HG03354 (cell line): ENCODE data around the gene HERC4.
"Not testable (repeated sequence)": the region's sequence is repeated elsewhere in the genome, so short reads cannot be mapped to it uniquely, and the experiment has no call there.

Experiments
- ATAC-seq: cut with Tn5 transposase; IDR thresholded peaks from one replicate; pipeline ENCODE4 v1.9.1; 2021; ENCODE audit warnings: mild to moderate bottlenecking; ENCODE audit not compliant: unreplicated experiment, poor library complexity, severe bottlenecking

HERC4 gene

DNA sequence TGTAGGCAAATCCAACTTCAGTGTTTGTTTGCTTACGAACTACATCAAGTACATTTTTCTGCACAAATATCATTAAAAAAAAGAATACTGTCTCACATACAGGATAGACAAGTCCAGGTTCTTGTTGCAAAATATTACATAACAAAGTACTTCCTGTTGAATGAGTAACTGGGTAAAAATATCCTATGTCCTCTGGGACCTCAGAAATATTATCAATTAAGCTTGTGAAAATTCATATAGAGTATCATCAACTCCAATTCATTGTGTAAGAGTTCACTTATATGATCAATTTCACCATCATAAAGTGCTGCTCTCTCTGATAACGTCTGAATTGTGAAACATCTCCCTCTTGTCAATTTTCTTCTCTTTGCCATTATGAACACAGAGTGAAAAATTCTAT, 22.6 kb downstream of the HERC4 start:
- ATAC-seq, result no peak

DNA sequence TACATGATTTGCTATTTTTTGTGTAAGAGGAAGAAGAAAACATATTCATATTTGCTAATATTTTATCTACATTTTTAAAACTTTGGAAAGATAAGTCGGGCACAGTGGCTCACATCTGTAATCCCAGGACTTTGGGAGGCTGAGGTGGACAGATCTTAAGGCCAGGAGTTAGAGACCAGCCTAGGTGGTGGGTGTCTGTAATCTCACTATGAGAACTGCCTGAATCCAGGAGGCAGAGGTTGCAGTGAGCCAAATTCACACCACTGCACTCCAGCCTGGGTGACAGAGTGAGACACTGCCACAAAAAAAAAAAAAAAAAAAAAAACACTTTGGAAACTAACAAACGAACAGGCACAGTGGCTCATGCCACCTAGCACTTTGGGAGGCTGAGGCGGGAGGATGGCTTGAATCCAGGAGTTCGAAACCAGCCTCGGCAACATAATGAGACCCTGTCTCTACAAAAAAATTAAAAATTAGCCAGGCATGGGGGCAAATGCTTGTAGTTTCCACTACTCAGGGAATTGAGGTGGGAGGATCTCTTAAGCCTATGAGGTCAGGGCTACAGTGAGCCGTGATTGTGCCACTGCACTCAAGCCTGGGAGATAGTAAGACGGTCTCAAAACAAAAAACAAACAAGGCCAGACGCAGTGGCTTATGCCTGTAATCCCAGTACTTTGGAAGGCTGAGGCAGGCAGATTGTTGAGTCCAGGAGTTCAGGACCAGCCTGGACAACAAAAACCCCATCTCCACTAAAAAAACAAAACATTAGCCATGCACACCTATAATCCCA, 25.6 kb downstream of the HERC4 start:
- no peak for ATAC-seq

DNA sequence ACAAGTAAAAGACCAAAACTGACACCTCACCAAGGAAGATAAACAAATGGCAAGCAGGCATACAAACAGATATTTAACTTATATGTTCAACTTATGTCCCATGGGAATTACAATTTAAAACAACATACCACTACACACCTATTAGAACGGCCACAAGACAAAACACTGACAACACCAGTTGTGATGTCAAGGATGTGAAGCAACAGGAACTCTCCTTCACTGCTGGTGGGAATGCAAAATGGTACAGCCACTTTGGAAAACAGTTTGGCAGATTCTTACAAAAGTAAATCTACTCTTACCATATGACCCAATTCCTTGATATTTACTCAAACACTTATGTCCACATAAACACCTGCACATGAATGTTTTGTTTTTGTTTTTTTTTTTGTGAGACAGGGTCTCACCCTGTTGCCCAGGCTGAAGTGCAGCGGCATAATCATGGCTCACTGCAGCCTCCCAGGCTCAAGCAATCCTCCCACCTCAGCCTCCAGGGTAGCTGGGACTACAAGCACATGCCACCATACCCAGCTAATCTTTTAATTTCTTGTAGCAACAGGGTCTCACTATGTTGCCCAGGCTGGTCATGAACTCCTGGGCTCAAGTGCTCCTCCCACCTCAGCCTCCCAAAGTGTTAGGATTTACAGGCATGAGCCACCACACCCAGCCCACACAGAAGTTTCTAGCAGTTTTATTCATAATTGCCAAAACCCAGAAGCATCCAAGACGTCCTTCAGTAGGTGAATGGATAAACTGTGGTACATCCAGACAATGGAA, 27.3 kb downstream of the HERC4 start:
- no peak for ATAC-seq

DNA sequence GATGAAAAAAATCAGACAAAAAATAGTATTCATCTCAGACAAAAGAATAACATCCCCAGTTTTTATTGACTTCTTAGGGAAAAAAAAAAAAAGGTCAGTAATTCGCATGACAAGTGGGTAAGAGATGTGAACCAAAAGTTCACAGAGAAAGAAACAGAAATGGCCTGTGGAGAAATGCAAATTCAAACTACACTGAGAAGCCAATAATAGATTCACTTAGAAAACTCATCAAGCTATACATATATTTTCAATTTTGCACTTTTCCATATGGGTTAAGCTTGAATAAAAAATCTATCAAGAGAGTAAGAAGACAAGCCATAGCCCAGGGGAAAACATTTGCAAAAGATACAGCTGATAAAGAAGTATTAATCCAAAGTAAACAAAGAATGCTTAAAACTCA, 28.0 kb downstream of the HERC4 start:
- peak; percentile 57 for ATAC-seq

DNA sequence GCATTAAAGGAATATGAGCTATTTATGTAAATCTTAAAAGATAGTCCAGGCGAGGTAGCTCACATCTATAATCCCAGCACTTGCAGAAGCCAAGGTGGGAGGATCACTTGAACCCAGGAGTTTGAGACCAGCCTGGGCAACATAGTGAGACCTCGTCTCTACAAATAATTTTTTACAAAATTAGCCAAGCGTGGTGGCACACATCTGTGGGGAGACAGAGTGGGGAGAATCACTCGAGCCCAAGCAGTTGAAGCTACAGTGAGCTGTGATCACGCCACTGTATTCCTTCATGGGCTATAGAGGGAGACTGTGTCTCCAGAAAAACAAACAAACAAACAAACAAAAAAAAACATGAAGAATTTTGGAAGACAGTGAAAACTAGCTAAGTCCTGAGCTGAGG, 28.4 kb downstream of the HERC4 start:
- ATAC-seq, result peak; percentile 53

DNA sequence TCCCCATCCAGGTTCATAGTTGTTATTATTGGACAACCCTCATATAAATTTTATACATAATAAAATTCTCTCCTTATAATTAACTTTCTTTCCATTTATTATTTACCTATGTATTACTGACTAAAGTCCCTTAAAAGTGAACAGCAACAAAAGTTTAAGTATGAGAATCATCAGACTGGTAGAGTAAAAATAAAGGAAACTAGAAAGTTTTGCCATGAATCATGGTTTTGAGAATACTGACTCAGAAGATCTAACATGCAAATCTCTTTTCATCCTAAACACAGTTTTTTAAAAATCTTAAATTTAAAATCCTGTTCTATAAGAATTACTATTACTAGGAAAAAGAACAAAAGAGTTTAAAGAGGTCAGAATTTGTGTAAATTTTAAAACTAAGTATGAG, 32.1 kb downstream of the HERC4 start:
- ATAC-seq, result no peak

DNA sequence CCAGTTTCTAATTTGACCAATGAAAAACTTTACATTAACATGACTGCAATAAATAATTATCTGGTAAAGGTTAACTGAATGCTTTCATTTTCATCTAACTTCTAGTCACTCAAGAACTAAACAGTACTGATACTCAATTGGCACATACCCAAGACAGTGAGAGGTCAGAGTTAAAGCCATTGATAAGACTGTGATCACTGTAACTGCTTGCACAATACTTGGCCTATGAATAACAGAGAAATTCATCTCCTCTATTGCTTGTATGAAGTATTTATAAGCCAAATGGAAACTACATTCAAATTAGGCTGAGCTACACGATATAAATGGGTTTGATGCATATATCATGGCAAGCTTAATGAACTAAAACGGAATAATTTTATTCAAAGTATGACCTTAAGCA, 43.0 kb downstream of the HERC4 start:
- no peak for ATAC-seq

DNA sequence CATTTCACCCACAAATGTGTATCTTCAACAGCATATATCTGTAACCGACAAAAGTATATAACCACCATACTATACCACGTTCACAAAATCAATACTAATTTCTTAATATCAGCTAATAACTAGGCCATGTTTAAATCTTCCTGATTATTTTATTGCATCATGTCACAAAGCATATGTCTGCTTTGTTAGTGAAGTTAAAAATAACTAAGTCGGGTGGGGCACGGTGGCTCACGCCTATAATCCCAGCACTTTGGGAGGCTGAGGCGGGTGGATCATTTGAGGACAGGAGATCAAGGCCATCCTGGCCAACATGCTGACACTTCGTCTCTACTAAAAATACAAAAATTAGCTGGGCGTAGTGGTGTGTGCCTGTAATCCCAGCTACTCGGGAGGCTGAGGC, 47.7 kb downstream of the HERC4 start:
- no peak for ATAC-seq

DNA sequence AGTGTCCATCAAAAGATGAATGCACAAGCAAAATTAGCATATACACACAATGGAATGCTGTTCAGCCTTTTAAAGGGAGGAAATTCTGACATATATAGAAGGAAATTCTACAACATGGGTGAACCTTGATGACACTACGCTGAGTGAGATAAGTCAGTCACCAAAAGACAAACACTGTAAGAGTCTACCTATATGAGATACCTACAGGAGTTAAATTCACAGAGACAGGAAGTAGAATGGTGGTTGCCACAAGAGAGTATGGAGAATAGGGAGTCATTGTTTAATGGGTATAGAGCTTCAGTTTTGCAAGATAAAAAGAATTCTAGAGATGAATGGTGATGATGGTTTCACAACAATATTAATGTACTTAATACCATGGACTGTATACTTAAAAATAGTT, 51.8 kb downstream of the HERC4 start:
- ATAC-seq, result no peak

DNA sequence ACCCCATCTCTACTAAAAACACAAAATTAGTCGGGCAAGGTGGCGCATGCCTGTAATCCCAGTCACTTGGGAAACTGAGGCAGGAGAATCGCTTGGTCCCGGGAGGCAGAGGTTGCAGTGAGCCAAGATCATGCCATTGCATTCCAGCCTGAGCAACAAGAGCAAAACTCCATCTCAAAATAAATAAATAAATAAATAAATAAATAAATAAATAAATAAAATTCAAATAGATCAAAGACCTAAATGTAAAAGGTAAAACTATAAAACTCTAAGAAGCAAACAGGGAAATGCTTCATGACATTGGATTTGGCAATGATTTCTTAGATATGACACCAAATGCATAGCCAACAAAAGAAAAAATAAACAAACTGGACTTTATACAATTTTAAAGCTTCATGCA, 52.8 kb downstream of the HERC4 start:
- not testable (repeated sequence) for ATAC-seq

DNA sequence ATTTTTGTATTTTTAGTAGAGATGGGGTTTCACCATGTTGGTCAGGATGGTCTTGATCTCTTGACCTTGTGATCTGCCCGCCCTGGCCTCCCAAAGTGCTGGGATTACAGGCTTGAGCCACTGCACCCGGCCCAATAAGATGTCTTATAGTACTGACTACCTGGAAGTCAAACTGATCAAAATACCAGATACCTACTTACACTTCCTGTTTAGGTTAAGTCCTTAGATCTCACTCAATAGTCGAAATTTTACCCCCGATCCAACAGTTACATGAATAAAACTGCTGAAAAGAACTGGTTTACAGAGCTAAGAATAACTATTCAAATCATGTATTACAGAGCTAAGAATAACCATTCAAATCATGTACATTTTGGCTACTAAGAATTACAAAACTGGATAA, 58.6 kb downstream of the HERC4 start:
- not testable (repeated sequence) for ATAC-seq

DNA sequence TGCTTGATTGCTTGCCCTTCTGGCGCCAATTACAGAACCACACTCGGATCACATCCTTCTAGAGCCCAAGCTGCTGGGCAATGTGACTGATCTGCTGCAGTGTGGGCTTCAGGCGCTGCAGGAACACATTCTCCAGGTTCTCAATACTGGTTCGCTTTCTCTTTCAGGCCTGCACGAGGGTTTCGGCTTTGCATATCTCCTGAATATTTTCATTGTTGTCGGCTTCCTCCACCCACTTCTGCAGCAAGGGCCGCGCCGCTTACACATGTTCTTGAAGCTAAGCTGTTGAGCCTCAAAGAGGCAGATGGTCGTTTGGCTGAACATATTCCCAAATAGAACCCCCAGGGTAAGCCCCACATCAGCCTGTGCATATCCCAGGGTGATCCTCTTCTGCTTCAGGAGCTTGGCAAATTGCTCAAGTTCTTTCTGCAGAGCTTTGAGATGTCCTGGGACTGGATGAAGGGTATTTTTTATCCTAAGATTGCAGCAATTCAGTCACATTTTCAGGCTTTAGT, 64.6 kb downstream of the HERC4 start:
- ATAC-seq, result no peak

DNA sequence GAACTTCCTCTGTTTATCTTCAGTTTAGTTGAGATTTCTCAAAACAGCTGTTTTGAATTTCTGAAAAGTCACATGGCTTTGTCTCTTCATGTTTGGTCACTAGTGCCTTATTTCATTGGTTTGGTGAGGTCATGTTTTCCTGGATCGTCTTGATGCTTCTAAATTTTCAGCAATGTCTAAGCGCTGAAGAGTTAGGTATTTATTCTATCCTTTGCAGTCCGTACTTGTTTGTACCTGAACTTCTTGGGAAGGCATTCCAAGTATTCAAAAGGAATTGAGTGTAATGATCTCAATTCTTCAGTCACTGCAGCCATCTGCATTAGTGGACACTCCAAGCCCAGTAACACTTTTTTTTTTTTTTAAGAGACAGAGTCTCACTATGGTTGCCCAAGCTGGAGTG, 67.7 kb downstream of the HERC4 start:
- ATAC-seq, result no peak

DNA sequence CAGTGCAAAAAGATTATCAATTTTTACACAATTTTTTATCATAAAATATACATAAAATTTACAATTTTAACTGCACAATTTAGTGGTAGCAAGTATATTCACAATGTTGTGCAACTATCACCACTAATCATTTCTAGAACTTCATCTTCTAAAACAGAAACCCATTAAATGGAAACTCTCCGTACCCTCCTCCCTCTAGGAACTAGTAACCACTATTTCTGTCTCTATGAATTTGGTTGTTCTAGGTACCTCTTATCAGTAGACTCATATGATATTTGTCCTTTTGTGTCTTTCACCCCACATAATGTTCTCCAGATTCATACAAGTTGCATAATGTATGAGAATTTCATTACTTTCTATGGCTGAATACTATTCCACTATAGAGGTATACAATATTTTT, 73.5 kb downstream of the HERC4 start:
- no peak for ATAC-seq

DNA sequence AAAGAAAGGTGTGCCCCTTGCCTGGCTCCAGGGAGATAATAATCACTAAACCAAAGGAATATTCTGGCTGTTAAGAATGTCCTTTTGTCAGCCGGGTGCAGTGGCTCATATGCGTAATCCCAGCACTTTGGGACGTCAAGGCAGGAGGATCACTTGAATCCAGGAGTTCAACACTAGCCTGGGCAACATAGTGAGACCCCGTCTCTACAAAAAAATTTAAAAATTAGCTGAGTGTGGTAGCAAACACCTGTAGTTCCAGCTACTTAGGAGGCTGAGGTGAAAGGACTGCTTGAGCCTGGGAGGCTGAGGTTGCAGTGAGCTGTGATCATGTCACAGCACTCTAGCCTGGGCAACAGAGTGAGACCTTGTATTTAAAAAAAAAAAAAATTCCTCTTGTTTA, 74.1 kb downstream of the HERC4 start:
- ATAC-seq, result no peak

DNA sequence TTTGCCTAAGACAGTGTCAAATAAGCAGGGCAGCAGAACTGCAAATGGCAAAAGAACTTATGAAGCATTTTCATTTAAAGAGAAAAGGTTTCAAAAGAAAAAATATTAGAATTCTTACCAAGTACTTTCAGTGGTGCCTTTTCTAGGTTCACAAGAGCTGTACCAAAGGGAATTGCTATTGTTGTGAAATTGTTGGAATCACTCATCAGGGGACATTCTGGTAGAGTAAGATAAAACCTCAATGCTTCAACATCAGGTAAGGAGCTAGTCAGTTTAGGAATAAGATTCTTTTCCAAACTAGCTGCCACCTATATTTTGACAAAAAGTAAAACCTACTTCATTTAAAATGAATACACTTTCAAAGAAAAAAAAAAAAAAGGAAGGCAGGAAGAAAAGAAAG, 85.0 kb downstream of the HERC4 start:
- no peak for ATAC-seq

DNA sequence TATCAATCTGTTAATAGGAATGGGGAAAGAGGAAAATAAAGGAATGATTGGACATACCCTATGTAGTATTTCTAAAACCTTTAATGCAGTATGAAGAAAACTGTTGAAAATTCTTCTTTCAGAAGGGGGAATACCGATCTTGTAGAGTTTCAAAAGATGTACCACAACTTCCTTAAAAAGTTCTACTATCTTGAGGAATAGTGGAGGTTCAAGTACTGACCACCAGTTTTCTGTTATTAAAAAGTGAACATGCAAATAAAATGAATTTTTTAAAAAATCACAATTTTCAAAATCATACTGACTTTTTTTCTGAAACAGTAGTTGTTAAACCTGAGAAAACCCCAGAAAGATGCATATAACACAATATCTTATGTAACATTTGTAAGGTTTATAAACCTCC, 86.5 kb downstream of the HERC4 start:
- ATAC-seq, result no peak

DNA sequence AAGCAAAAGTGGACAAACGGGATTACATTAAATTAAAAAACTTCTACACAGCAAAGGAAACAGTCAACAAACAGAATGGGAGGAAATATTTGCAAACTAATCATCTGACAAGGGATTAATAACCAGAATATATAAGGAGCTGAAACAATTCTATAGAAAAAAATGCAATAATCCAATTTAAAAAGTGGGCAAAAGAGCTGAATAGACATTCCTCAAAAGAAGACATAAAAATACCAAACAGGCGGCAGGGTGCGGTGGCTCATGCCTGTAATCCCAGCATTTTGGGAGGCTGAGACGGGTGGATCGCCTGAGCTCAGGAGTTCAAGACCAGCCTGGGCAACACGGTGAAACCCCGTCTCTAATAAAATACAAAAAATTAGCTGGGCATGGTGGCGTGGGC, 92.5 kb downstream of the HERC4 start:
- ATAC-seq, result not testable (repeated sequence)

DNA sequence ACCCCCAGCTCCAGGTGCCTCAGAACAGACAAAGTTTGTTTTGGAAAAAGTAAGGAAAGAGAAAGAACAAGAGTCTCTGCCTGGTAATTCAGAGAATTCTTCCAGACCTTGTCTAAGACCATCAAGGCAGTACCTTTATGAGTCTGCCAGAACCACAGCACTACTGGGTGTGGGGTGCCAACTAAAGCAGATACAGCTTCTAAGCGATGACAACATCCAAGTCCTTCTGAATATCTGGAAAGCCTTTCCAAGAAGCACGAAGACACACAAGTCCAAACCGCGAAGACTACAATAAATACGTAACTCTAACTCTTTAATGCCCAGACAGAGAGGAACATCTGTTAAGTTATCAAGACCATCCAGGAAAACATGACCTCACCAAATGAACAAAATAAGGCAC, 96.3 kb downstream of the HERC4 start:
- no peak for ATAC-seq

DNA sequence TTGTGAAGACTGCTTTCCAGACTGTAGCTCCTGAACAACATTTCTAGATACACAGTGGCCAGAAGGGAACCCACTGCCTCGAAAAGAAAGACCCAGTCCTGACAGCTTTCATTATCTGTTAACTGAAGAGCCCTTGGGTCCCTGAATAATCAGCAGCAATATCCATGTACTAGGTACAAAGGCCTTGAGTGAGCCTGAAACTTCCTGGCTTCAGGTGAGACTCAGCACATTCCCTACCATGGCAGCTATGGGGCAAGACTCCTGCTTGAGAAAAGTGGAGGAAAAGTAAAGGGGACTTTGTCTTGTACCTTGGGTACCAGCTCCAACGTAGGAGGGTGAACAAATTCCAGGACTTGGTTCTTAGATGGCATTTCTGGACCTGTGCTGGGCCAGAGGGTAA, 97.8 kb downstream of the HERC4 start:
- no peak for ATAC-seq
